ENCODE results near the gene GXYLT2.
"Not testable (repeated sequence)": the region's sequence is repeated elsewhere in the genome, so short reads cannot be mapped to it uniquely, and the experiment has no call there.

Gene GXYLT2

DNA sequence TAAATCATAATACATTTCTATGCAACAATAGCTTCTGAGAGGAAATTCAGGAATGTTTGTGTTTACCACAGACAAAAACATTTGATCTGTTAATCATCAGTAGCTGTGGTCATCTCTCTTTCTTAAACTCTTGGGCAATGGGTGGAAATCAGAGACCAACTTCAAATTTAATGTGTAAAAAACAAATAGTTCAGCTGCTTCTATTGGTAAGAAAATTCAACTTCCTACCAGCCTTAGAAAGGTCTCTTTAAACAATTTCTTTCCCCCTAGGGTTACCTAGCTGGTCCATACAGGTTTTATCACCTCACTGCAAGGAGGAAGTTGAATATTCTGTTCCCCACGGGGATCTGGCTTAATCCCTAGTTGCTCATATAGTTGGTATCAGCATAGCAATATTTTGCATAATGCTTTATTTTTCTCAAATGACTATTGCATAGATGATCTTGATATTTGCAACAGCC is 88.5 kb downstream of the GXYLT2 start:
- DNase-seq: no peak

DNA sequence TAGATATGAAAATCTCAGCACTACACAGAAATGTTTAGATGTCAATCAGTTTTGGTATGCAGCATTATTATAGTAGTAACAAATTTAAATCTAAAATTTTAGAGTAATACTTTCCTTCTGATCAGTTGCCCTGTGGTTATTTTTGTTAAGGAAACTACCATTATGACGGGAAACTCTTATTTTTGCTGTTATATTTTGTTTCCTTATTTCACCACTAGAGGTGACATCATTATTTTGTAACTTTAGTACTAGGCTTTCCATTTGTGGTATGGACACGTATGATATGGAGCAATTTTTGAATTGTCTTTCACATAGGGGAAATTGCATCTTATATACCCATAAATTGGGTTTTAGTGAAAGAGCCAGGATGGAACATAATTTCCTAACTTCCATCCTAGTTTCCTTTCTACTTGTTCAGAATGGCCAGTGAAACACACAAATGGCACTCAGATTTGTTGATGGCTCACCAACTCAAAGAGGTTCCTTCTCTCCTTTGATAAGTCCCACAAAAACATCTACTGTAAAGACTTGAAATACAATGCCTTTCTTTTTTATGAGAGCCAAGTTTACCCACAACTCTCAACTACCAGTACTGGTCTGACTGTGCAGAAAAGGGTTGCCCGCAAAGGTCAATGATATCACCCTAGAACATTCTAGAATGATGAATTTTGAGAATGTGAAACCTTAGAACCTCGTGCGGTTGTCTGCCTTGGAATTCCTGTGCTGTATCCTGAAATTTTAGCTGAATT is 89.4 kb downstream of the GXYLT2 start:
- DNase-seq: no peak

GRCh38 chr3:72982609-72983366 is 94.9 kb downstream of the GXYLT2 start:
- no peak for DNase-seq

DNA sequence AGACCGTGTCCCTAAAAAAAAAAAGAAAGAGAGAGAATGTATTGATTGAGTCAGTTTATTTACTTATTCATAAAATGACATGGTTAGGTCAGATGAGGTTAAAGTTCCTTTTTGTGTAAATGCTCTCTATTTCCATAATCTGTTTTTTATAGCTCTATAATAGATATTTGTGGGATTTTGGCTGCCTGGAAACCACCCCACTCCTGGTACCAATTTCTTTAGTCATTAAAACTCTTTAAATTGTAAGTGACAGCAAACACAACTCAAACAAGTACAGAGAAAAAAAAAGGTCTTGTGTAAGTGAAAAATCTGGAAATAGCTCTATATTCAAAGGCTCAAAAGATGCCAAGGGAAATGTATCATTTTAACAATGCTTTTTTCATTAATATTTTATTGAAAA is 97.7 kb downstream of the GXYLT2 start:
- no peak for DNase-seq

DNA sequence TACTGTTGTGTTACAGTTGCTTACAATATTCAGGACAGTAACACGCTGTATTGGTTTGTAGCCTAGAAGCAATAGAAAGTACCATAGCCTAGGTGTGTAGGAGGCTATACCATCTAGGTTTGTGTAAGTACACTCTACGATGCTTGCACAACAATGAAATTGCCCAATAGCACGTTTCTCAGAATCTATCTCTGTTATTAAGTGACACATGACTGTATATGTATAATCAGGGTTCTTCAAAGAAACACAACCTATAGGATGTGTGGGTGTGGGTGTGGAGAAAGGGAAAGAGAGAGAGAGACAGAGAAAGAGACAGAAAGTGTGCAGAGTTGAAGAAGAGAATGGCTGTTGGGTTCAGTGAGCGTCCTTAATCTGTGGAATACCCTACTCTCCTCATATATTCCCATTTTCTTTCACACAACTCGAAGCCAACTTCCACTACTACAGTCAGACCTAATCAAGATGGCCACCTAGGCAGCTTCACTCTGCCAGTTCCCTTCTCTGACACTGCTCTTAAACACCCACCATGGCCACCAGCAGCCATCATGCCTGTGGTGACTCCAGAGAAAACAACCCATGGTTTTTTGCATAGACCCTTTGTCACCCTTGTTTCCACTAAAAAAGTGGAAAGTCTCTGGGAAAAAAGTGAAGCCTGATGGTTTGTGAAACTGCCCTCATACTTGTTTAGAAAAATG is 103.0 kb downstream of the GXYLT2 start:
- DNase-seq: no peak

DNA sequence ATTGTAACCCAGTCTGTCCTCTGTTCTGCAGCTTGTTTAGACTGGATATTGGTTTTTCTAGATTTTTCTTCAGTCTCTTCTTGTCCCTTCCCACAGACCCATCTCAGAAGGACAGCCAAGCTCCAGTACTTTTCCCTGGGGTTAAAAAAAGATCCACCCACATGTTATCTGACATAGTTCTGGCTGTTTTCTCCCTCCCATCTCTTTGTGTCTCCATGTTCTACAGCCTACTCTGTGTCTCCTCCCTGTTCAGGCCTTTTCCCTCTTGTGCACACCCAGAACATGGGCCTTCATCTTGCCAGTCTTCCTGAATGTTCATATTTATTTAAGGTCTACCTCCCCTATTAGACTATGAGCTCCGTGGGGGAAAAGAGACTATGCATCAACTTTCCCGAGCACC is 103.7 kb downstream of the GXYLT2 start:
- DNase-seq: no peak

DNA sequence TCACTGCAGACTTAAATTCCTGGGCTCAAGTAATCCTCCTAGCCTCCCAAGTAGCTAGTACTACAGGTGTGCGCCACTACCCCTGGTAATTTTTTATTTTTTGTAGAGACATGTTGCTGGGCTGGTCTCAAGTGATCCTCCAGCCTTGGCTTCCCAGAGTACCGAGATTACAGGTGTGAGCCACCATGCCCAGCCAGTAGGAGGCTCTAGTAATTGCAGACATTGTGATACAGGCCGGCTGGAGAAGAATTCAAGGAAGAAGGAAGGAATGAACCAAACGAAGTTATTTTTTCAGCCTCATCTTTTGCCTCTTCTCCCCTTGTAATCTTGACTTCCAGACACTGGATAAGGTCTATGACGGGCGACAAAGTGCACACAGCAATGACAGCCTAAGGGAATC is 105.5 kb downstream of the GXYLT2 start:
- no peak for DNase-seq

- no peak for DNase-seq
Measured at GRCh38 chr3:72995337-72995736, 107.5 kb downstream of the GXYLT2 start.

DNA sequence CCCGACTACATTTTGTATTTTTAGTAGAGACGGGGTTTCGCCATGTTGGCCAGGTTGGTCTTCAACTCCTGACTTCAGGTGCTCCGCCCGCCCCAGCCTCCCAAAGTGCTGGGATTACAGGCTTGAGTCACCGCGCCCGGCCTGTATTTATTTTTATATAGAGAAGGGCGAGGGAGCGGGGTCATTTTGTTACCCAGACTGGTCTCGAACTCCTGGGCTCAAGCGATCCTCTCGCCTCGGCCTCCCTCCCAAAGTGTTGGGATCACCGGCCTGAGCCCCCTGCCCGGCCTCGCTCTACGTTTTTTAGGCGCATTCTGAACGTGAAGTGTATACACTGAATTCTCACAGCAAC is 108.3 kb downstream of the GXYLT2 start:
- DNase-seq: no peak

DNA sequence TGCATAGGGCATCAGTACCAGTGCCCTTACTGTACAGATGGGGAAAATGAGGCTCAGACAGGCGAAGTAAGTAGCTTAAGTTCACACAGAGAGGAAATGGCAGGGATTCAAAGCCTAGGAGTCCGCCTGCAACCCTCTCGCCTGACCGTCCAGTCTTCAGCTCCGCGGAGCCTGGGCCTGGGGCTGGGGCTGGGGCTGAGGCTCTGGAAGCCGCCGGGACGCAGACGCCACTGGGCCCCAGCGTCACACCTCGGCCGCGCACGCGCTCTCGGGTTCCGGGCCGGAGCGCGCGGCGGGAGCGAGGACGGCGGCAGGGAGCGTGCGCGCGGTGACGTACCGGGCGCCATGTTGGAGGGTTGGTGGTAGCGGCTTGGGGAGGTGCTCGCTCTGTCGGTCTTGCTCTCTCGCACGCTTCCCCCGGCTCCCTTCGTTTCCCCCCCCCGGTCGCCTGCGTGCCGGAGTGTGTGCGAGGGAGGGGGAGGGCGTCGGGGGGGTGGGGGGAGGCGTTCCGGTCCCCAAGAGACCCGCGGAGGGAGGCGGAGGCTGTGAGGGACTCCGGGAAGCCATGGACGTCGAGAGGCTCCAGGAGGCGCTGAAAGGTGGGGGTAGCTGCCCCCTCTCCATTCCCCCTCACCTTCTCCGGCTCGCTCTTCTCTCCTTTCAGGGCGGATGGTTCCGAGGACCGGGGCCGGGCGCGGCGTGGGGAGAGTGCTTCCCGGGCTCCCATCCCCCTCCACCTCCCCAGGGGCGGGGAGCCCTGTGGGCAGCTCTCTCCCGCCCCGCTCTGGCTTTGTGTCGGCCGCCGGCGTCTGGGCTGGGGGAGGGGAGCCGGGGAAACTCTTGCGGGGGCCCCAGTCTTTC is 108.9 kb downstream of the GXYLT2 start, which contains the start of gene PPP4R2:
PPP4R2 (plus strand) TSS at position 339 of the 861 bp plus-strand sequence; CDS start at position 566, 227 bp downstream.
- peak; percentile 79 for DNase-seq

GRCh38 chr3:72997421-72997961 is 109.6 kb downstream of the GXYLT2 start:
- DNase-seq: peak; percentile 22 to 31

DNA sequence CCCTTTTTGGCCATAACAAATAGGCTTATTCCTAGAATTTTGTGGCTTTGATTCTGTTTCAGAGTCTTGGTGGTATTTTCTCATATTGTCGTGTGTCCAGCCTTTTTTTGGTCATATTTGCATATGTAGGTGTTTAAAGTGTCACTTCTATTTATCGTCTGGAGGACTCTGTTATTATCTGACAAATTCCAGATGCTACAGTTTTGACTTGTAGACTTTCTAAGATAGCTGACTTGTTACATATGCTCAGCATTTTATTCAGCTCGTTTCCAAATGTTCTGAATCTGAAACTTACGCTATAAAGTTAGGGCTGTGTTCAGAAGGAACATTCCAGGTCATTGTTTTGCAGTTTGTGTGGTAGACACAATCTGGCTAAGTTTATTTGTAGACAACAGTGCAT is 110.6 kb downstream of the GXYLT2 start:
- no peak for DNase-seq

DNA sequence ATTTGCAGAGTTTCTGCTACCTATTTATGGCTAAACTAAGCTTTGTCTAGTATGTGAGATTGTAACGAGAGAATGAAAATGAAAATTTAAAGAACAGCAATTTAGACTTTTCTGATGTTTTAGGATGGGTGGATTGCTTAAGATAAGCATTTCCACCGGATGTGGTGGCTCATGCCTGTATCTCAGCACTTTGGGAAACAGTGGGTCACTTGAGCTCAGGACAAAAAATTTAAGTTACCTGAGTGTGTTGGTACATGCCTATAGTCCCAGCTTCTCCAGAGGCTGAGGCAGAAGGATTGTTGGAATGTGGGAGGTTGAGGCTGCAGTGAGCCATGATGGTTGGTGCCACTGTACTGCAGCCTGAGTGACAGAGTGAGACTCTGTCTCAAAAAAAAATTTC is 112.1 kb downstream of the GXYLT2 start:
- no peak for DNase-seq

DNA sequence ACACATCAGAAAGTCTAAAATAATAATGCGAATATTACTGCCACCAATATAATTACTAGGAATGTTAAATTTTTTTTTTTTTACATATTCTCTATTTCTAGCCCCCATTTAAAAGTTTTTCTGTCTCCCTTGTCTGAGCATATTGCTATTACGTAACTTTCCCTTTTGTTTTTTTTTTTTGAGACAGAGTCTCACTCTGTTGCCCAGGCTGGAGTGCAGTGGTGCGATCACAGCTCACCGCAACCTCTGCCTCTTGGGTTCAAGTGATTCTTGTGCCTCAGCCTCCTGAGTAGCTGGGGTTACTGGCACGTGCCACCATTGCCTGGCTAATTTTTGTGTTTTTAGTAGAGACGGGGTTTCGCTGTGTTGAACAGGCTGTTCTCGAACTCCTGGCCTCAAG is 115.2 kb downstream of the GXYLT2 start:
- DNase-seq: not testable (repeated sequence)

- DNase-seq: no peak
Measured at GRCh38 chr3:73004316-73004715, 116.5 kb downstream of the GXYLT2 start.

- no peak for DNase-seq
Measured at GRCh38 chr3:73007992-73008712, 120.3 kb downstream of the GXYLT2 start.

DNA sequence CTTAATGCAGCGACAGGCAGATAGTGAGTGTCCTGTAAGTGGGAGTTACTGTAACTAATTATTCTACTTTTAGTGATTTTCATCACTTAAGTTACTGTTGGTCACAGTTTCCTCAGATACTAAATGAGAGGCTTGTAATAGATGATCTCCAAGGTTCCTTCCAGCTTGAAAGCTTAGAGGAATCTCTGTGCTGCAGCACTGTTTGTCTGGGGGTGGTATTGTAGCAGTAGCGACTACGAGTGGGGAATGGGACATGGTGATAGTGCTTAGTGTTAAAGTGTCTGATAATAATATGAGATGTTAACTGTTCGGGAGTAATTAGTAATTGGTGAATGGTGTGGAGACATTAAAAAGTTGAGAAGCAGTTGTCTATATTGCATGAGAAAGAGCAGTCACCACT is 121.2 kb downstream of the GXYLT2 start:
- DNase-seq: no peak

- DNase-seq: no peak
Measured at GRCh38 chr3:73009750-73010149, 121.9 kb downstream of the GXYLT2 start.

DNA sequence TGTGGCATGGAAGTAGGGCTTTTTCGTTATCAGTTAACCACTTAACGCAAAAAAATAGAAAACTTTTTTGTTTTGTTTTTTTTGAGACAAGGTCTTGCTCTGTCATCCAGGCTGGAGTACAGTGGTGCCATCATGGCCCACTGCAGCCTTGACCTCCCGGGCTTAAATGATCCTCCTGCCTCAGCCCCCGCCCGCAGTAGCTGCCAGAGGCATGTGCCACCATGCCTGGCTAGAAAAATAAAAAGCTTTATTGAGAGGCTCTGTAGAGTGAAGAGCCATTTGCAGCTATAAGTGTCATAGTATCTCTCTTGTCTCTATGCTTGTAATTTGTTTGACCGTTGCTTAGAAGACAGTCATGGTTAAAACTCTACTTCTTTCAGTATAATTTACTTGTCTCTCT is 122.3 kb downstream of the GXYLT2 start:
- DNase-seq: no peak

- DNase-seq: no peak
Measured at GRCh38 chr3:73018298-73018697, 130.5 kb downstream of the GXYLT2 start.

GRCh38 chr3:73018790-73019441 is 131.1 kb downstream of the GXYLT2 start:
- no peak for DNase-seq

Data from SHP77 (cell line).